GM21423 (cell line): ENCODE data around the gene NEGR1.

Experiments
- ATAC-seq: cut with Tn5 transposase; IDR thresholded peaks from one replicate; pipeline ENCODE4 v1.9.1; 2021; ENCODE audit warnings: mild to moderate bottlenecking, moderate library complexity; ENCODE audit not compliant: unreplicated experiment

Gene NEGR1

GRCh38 chr1:71592646-71593274, 689.6 kb downstream of the NEGR1 start:
- no peak for ATAC-seq

DNA sequence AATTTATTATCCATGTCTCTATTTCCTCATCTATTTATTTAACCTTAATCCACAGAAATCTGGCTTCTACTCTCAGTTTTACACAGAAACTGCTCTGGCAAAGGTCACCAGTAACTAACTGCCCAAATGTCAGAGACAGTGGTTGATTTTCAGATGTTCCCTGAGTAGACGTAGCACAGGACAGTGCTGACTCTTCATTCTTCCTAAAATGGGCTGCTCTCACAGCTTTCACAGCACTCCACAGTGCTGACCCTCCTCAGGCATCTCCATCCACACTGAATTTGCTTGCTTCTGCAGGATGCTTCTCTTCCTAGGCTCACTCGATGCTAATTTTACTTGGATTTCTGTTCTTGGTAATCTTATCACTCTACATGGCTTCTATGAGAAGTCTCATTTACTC, 693.3 kb downstream of the NEGR1 start:
- no peak for ATAC-seq

- ATAC-seq, result no peak
Observed at GRCh38 chr1:71587961-71588360, 694.4 kb downstream of the NEGR1 start.

GRCh38 chr1:71586030-71586429, 696.3 kb downstream of the NEGR1 start:
- no peak for ATAC-seq

DNA sequence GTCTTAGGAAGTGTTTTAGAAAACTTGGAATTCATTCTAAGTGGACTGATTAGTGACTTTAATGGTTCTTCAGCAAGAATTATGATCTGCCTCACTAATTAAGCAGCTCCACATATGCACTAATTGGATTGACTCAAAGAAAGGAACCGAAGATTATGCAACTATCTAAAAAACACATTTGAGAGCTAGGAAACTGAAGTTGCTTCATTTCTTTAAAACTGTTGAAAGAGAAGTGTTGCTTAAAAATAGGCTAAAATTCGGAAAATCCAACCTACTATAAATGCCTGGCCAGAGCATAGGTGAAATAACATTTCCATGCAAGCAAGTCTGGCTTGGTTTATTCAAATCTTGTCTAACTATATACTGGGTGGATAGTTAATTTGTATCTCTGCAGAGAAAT, 698.6 kb downstream of the NEGR1 start:
- ATAC-seq, result no peak

DNA sequence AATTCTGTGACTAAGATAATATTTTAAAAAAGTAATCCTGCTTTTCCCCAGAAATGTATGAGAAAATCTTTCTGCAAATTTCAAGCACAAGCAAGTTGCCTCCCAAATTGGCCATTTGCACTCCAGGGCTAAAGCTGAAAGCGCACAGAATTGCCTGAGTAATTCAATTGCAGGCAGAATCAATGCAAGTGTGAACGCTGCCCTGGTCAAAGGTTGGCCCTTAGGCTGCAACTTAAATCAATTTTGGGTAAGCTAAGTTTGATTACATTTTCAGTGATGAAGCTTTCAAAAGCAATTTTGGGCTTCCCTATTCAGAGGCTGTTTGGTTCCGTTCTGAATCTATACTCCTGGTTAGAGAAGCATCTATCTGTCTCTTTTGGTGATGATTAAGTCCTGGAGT, 699.7 kb downstream of the NEGR1 start:
- no peak for ATAC-seq

- ATAC-seq, result no peak
Observed at GRCh38 chr1:71577451-71578131, 704.7 kb downstream of the NEGR1 start.

DNA sequence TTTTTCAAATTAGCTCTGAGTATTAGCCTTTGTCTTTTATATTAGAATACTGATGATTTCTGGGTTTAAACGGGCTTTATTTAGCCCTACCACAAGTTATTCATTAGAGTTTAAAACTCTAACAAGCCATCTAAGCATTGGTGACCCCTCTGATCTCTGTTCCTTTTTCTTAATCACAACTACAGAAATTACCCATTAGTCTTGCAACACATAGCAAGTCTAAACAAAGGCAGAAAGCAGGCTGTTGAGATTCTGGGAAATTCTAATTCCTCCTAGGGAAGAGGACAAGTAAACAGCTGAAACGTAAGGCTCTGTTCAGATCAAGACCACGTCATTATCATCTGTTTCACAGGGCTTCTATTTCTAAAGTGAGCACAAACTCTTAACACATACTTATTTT, 710.3 kb downstream of the NEGR1 start:
- peak; percentile 51 for ATAC-seq

DNA sequence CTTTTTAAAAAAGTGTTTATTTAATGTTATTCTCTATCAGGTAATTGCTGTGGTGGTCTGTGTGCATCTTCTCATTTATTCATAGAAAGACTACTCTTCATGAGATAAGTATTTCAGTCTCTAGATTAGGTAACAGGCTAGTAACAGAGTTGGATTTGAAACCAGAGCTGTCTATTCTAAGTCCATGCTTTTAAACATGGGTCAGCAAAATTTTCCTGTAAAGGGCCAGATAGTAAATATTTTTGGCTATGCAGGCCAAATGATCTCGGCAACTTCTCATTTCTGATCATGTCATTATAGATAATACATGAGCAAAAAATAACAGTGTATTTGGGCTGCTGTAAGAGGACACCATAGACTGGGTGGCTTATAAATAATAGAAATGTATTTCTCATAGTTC, 715.9 kb downstream of the NEGR1 start:
- ATAC-seq, result no peak

GRCh38 chr1:71565831-71566230, 716.5 kb downstream of the NEGR1 start:
- no peak for ATAC-seq

DNA sequence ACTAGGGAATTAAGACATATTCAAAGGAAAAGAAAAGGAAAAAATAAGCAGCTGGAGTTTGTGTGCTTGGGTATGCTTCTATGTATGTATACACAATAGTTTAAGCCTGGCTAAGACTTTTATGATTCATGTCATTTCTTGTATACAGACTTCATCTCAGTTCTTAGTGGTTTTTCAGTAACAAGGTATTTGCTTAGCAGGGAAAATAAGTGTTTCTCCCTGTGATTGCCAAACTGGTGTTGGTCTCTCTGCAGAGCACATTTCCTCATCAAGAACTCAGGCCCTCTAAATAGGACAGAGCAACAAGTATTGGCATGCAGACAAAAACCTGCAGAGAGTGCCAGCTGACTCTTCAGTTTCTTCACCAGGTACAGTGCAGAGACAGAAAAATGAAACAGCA, 717.1 kb downstream of the NEGR1 start:
- ATAC-seq, result no peak

DNA sequence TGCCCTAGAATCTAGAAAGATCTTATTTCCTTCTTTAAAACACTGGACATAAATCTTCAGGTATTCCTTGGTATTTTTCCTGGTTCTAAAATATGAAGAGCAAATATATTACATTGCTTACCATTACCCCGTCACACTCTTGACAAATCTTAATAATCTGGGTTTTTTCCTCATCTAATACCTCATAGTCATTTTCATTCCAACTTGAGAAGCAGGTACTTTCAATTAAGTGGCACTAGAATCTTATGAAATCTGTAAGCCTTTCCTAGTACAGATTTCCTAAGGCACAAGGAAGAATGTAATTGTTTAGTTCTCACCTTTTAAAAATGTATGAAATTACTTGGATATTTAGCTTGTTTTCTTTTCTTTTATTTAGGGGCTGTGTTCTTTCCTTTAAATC, 720.0 kb downstream of the NEGR1 start:
- no peak for ATAC-seq

GRCh38 chr1:71561729-71562128, 720.6 kb downstream of the NEGR1 start:
- ATAC-seq, result no peak

DNA sequence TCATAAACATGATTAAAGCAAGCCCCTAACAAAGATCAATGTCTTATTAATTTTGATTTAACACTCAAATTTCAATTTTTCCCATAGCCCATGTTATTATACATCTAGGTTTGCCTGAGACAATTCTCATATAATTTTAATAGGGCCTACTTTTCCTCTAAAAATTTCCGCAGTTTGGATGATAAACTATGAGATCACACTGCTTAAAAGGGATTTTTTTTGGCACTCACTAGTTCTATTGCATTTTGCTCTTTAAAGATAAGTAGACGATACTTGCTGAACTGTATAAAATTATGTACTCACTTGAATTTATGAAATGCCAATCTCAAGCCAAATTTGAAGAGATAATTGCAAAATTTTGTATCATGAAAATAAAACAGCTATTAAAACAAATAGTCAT, 721.1 kb downstream of the NEGR1 start:
- ATAC-seq, result no peak

DNA sequence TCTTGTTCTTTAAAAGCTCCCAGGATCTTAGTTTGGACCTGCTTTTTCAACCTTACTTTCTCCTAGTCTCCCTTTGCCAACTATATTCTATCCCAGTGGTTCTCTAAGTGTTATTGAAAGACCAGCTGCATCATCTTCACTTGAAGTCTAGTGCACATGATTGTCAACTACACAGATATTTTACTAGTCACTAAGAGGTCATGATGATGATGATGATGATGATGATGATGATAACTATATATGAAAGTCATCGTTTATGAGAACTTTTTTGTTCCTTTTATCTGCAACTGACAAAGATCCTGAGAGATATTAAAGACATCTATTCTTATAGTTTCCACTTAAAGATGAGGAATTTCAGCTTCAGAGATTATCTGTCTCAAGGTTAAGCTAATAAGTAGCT, 722.5 kb downstream of the NEGR1 start:
- no peak for ATAC-seq

DNA sequence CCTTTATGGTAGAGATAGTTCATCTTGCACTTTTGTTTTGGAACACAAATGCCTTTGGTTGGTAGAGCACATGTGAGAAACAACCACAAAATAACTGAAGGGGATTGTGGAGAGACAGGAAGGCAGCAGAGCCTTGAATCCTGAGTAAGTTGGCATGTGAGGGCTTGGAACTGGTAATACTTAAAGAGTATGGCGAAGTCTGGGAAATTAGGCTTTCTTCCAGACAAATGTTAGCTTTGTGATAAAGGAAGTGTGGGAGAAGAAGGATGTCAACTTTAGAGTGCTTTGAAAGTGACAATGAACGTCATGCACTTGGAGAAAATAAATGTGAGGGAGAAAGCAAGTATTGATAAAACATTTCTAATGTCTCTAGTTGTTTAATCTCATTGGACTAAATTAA, 725.2 kb downstream of the NEGR1 start:
- no peak for ATAC-seq

DNA sequence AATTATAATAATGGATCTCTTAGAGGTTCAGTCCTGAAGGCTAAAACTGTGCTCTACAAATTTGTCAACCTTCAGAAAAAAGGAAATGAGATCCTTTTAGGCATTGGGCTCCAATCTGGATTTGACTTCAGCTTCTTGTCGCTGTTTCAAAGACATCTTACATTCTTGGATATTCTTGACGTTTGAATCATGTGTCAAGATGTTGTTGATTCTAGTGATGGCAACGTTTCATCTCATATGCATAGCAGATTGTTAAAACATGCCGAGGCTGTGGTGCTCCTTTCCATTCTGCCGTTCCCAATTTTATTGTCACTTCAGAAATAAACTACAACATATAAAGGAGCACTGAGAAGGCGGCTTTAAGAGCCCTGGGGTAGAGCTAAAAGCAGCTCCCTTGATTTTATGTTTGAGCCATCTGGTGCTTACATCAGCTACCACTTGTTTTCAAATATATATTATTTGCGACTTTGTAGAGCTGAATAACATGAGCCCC, 733.9 kb downstream of the NEGR1 start:
- ATAC-seq, result no peak

DNA sequence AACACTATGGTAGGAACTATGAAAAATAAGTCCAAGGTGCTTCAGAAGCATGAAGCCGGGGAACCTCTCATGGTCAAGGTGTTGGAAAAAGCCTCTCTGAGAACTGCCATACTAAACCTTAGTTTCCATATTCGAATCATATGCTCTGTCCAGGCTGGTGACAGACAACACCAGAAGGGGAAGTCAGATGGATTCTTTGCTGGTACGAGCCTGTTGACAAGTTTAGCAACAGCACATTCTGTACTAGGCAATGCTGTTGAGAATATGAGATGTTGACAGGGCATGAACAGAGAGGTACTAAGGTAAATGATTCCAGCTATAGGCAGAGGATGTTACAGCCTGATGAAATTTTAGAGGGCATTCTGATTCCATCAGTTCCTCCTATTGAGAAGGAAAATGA, 740.2 kb downstream of the NEGR1 start:
- ATAC-seq, result no peak

GRCh38 chr1:71533950-71534349, 748.4 kb downstream of the NEGR1 start:
- no peak for ATAC-seq

DNA sequence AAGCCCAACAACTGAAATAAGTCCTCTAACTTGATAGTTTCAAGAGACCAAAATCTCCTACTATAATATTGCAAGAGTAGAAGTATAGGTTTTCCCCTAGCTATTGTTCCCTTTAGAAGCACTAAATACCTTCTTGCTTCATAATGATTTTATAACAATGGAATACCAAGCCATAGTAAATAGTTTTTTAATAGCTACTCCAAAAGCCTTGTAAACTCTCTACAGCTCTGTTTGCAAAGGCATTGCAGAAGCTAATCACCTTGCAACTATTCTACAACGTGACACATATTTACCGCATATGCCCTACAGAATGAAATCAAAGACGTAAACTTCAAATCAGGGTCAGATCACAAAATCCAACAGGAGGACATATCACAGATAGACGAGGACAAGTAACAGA, 750.0 kb downstream of the NEGR1 start:
- no peak for ATAC-seq

GRCh38 chr1:71526824-71527223, 755.5 kb downstream of the NEGR1 start:
- ATAC-seq, result no peak

DNA sequence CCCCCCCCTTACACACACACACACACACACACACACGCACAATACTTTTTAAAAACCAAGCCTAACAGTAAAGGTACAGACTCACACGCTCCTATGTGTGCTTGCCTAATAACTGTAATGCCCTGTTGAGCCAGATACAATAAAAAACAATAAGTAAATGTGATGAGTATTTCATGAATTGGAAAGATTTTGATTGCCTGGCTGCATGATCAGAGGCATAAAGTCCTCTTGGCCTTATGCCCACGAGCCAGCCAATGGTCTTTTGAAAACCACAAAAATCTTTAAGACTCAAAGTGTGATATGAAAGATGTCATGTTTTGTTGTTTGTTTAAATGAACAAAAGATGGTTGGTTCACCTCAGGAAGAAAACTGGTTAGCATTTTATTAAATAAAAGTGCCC, 759.6 kb downstream of the NEGR1 start:
- ATAC-seq, result no peak
